HG02798 (cell line): ENCODE measurements around the gene KCNIP1.
A peak's percentile ranks its signal among the peaks of the same experiment; 100 is the strongest.
"Not testable (repeated sequence)": the region's sequence is repeated elsewhere in the genome, so short reads cannot be mapped to it uniquely, and the experiment has no call there.

Experiments
- ATAC-seq: cut with Tn5 transposase; IDR thresholded peaks from one replicate; pipeline ENCODE4 v1.9.1; 2021; ENCODE audit warnings: mild to moderate bottlenecking; ENCODE audit not compliant: unreplicated experiment, poor library complexity

The KCNIP1 gene

GRCh38 chr5:170740551-170741205 lies 236.9 kb downstream of the KCNIP1 start:
- no peak for ATAC-seq

GRCh38 chr5:170741801-170742200 lies 238.0 kb downstream of the KCNIP1 start:
- ATAC-seq: no peak

- ATAC-seq: no peak
Measured at GRCh38 chr5:170743876-170744212, 240.0 kb downstream of the KCNIP1 start.

GRCh38 chr5:170745481-170746071 lies 241.8 kb downstream of the KCNIP1 start:
- no peak for ATAC-seq

GRCh38 chr5:170746075-170746960 lies 242.5 kb downstream of the KCNIP1 start:
- ATAC-seq: no peak

- no peak for ATAC-seq
Measured at GRCh38 chr5:170746961-170747340, 243.1 kb downstream of the KCNIP1 start.

GRCh38 chr5:170747357-170747756 lies 243.5 kb downstream of the KCNIP1 start:
- no peak for ATAC-seq

- no peak for ATAC-seq
Measured at GRCh38 chr5:170747851-170748250, 244.0 kb downstream of the KCNIP1 start.

- no peak for ATAC-seq
Measured at GRCh38 chr5:170748951-170749471, 245.2 kb downstream of the KCNIP1 start.

GRCh38 chr5:170749911-170750431 lies 246.2 kb downstream of the KCNIP1 start:
- no peak for ATAC-seq

GRCh38 chr5:170750791-170751190 lies 247.0 kb downstream of the KCNIP1 start:
- ATAC-seq: no peak

GRCh38 chr5:170751631-170752030 lies 247.8 kb downstream of the KCNIP1 start:
- no peak for ATAC-seq

GRCh38 chr5:170752257-170753215 lies 248.7 kb downstream of the KCNIP1 start:
- no peak for ATAC-seq

GRCh38 chr5:170753311-170753710 lies 249.5 kb downstream of the KCNIP1 start:
- ATAC-seq: no peak

GRCh38 chr5:170754508-170754907 lies 250.7 kb downstream of the KCNIP1 start:
- ATAC-seq: not testable (repeated sequence)

GRCh38 chr5:170755679-170756456 lies 252.0 kb downstream of the KCNIP1 start:
- ATAC-seq: no peak

- no peak for ATAC-seq
Measured at GRCh38 chr5:170756691-170757090, 252.9 kb downstream of the KCNIP1 start.

- ATAC-seq: peak; percentile 78
Measured at GRCh38 chr5:170757182-170757601, 253.4 kb downstream of the KCNIP1 start.

GRCh38 chr5:170757669-170758068 lies 253.8 kb downstream of the KCNIP1 start:
- ATAC-seq: no peak
